Measurements from ENCODE around the gene MT1B. TPM values are rescaled to one million over a fixed set of nuclear protein-coding genes. Genes with fewer than 3 reads are reported as not detected.

Gene MT1B
- total and polyA plus RNA-seq, 2 of the 13 experiments (the other 11 are each of a cell fraction or from before 2014, with no cell fraction given), result 0.89 TPM; not detected in 1

DNA sequence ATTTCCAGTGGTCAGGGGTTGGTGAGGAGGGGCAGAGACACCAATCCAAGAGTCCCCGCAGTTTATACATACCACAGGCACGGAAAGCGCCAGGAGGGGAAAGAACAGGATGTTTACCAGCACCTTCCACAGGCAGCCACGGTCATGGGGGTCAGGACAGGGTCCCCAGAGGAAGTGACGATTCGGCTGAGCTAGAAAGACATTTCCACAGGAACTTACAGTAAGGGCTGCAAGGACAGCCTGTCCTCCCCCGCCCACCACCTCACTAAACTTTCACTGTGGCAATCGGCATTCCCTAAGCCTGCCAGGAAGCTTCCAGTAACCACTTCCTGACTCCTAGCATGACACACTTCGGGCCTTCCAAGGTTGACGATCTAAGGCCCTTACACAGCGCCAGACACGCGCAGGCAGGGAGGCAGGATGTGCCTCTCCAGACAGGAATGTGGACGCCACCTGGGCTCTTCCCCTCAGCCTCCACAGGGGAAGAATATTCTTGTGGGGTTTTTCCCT, 44.5 kb upstream of the MT1B start (continued):
- TF ChIP-seq, protein P1, sequence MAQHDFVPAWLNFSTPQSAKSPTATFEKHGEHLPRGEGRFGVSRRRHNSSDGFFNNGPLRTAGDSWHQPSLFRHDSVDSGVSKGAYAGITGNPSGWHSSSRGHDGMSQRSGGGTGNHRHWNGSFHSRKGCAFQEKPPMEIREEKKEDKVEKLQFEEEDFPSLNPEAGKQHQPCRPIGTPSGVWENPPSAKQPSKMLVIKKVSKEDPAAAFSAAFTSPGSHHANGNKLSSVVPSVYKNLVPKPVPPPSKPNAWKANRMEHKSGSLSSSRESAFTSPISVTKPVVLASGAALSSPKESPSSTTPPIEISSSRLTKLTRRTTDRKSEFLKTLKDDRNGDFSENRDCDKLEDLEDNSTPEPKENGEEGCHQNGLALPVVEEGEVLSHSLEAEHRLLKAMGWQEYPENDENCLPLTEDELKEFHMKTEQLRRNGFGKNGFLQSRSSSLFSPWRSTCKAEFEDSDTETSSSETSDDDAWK (CRISPR knock-in tag; IDR thresholded peaks at IDR 0.05), result no peak
- peak; percentile 71 for TF ChIP-seq ZMYM3 (CRISPR knock-in tag; IDR thresholded peaks at IDR 0.05)
- TF ChIP-seq ARID2 (CRISPR knock-in tag; IDR thresholded peaks at IDR 0.05; ENCODE audit: borderline replicate concordance), result no peak
- peak; percentile 88 for TF ChIP-seq PITX1 (CRISPR knock-in tag; IDR thresholded peaks at IDR 0.05)
- peak; percentile 68 for TF ChIP-seq NCOA2 (CRISPR knock-in tag; IDR thresholded peaks at IDR 0.05)
- 0 out of 2 replicates have a peak, but pooled peaks have one; percentile 3 for TF ChIP-seq ZNF780A (CRISPR knock-in tag; IDR thresholded peaks at IDR 0.05)
- TF ChIP-seq TAF1 (CRISPR knock-in tag; IDR thresholded peaks at IDR 0.05), result peak; percentile 76
- TF ChIP-seq ZNF263 (CRISPR knock-in tag; IDR thresholded peaks at IDR 0.05), result peak; percentile 71
- TF ChIP-seq, protein P2, sequence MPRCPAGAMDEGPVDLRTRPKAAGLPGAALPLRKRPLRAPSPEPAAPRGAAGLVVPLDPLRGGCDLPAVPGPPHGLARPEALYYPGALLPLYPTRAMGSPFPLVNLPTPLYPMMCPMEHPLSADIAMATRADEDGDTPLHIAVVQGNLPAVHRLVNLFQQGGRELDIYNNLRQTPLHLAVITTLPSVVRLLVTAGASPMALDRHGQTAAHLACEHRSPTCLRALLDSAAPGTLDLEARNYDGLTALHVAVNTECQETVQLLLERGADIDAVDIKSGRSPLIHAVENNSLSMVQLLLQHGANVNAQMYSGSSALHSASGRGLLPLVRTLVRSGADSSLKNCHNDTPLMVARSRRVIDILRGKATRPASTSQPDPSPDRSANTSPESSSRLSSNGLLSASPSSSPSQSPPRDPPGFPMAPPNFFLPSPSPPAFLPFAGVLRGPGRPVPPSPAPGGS (CRISPR knock-in tag; IDR thresholded peaks at IDR 0.05), result peak; percentile 96
- TF ChIP-seq FOXM1 (CRISPR knock-in tag; IDR thresholded peaks at IDR 0.05), result peak; percentile 39; the same call in 1 of the 2 replicates
- TF ChIP-seq, protein P3, sequence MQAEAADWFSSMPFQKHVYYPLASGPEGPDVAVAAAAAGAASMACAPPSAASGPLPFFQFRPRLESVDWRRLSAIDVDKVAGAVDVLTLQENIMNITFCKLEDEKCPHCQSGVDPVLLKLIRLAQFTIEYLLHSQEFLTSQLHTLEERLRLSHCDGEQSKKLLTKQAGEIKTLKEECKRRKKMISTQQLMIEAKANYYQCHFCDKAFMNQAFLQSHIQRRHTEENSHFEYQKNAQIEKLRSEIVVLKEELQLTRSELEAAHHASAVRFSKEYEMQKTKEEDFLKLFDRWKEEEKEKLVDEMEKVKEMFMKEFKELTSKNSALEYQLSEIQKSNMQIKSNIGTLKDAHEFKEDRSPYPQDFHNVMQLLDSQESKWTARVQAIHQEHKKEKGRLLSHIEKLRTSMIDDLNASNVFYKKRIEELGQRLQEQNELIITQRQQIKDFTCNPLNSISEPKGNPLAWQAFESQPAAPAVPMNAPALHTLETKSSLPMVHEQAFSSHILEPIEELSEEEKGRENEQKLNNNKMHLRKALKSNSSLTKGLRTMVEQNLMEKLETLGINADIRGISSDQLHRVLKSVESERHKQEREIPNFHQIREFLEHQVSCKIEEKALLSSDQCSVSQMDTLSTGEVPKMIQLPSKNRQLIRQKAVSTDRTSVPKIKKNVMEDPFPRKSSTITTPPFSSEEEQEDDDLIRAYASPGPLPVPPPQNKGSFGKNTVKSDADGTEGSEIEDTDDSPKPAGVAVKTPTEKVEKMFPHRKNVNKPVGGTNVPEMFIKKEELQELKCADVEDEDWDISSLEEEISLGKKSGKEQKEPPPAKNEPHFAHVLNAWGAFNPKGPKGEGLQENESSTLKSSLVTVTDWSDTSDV (CRISPR knock-in tag; IDR thresholded peaks at IDR 0.05), result no peak
- TF ChIP-seq, protein P4, sequence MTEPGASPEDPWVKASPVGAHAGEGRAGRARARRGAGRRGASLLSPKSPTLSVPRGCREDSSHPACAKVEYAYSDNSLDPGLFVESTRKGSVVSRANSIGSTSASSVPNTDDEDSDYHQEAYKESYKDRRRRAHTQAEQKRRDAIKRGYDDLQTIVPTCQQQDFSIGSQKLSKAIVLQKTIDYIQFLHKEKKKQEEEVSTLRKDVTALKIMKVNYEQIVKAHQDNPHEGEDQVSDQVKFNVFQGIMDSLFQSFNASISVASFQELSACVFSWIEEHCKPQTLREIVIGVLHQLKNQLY (CRISPR knock-in tag; IDR thresholded peaks at IDR 0.05), result peak; percentile 68
- TF ChIP-seq ZNF274 (CRISPR knock-in tag; IDR thresholded peaks at IDR 0.05), result peak; percentile 73
- TF ChIP-seq, protein P5, sequence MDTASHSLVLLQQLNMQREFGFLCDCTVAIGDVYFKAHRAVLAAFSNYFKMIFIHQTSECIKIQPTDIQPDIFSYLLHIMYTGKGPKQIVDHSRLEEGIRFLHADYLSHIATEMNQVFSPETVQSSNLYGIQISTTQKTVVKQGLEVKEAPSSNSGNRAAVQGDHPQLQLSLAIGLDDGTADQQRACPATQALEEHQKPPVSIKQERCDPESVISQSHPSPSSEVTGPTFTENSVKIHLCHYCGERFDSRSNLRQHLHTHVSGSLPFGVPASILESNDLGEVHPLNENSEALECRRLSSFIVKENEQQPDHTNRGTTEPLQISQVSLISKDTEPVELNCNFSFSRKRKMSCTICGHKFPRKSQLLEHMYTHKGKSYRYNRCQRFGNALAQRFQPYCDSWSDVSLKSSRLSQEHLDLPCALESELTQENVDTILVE (CRISPR knock-in tag; IDR thresholded peaks at IDR 0.05), result peak; percentile 49; the same call in 1 of the 2 replicates
- no peak for TF ChIP-seq KMT2B (CRISPR knock-in tag; IDR thresholded peaks at IDR 0.05)
- TF ChIP-seq ZNF570 (CRISPR knock-in tag; IDR thresholded peaks at IDR 0.05; ENCODE audit: borderline replicate concordance), result no peak
